ENCODE results near the gene TAC4.

Gene TAC4

GRCh38 chr17:49798182-49798581, 49.7 kb downstream of the TAC4 start:
- DNase-seq: no peak

- no peak for DNase-seq
Measured at GRCh38 chr17:49795372-49795771, 52.5 kb downstream of the TAC4 start.

DNA sequence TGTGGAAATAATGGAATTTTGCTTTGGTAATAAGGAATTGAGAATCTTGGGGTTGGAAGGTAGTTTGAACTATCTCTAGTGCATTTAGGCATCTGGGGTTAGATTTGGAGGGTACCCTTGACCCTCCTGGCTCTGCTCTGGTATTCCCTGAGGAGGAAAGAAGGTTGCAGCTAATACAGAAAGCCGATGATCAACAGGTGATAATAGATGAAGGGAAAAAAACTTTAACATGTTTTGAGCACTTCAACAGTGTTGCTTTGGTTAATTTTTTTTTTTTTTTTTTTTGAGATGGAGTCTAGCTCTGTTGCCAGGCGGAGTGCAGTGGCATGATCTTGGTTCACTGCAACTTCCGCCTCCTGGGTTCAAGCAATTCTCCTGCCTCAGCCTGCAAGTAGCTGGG, 54.6 kb downstream of the TAC4 start:
- DNase-seq: no peak

GRCh38 chr17:49789243-49789578, 58.7 kb downstream of the TAC4 start:
- no peak for DNase-seq

- DNase-seq: peak; percentile 99
Measured at GRCh38 chr17:49788478-49789242, 59.2 kb downstream of the TAC4 start, which contains the start of gene KAT7. KAT7 (plus strand) TSS chr17:49788681; CDS start chr17:49788835, 154 bp downstream.

Measured in CD4-positive, alpha-beta T cell treated with Interferon alpha-2 for 1 hour (primary cell).